CD1c-positive myeloid dendritic cell (primary cell): Measurements from ENCODE around the gene P2RX7.
"Not testable (repeated sequence)": the region's sequence is repeated elsewhere in the genome, so short reads cannot be mapped to it uniquely, and the experiment has no call there.

Experiments
- DNase-seq: peaks from one replicate; pipeline ENCODE4 v3.0.0-alpha.2; 2016; ENCODE audit errors: extremely low spot score

P2RX7 gene

DNA sequence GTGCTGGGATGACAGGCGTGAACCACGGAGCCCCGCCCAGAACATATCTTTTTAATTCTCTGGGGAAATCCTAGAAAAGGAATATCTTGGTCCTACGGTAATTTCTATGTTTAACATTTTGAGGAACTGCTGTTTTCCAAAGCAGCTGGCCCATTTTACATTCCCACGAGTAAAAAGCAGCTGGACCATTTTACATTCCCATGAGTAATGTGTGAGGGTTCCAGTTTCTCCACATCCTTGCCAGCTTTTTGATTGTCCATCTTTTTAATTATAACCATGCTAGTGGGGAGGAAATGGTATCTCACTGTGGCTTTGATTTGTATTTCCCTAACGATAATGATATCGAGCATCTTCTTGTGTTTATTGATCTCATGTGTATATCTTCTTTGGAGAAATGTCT is 72.8 kb downstream of the P2RX7 start:
- DNase-seq, result no peak

DNA sequence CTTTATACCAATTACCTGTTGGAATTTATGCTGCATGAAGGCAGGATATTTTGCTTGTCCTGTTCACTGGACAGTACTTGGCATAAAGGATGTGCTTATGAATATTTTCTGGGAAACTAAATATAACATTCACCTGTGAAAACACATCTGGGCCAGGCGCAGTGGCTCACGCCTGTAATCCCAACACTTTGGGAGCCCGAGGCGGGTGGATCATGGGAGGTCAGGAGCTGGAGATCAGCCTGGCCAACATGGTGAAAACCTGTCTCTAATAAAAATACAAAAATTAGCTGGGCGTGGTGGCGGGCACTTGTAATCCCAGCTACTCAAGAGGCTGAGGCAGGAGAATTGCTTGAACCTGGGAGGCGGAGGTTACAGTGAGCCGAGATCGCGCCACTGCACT is 75.9 kb downstream of the P2RX7 start:
- not testable (repeated sequence) for DNase-seq

DNA sequence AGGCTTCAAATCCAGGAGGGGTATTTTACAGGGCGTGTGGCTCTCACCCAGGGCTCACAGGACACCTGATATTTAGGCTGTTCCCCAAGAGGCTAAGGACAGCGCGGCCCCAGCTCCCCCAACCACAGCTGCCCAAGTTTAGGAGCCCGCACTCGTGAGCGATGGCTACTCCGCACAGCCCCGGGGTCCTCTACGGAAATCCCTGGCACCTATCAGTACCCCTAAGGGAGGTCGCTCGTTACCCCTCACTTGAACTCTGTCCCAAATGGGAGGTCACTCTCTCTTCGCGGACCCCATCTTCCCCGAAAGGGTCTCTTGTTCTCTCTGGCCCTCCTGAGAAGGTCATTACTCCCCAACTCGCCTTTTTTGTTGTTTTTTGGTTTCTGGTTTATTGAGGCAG is 76.5 kb downstream of the P2RX7 start:
- DNase-seq, result no peak

DNA sequence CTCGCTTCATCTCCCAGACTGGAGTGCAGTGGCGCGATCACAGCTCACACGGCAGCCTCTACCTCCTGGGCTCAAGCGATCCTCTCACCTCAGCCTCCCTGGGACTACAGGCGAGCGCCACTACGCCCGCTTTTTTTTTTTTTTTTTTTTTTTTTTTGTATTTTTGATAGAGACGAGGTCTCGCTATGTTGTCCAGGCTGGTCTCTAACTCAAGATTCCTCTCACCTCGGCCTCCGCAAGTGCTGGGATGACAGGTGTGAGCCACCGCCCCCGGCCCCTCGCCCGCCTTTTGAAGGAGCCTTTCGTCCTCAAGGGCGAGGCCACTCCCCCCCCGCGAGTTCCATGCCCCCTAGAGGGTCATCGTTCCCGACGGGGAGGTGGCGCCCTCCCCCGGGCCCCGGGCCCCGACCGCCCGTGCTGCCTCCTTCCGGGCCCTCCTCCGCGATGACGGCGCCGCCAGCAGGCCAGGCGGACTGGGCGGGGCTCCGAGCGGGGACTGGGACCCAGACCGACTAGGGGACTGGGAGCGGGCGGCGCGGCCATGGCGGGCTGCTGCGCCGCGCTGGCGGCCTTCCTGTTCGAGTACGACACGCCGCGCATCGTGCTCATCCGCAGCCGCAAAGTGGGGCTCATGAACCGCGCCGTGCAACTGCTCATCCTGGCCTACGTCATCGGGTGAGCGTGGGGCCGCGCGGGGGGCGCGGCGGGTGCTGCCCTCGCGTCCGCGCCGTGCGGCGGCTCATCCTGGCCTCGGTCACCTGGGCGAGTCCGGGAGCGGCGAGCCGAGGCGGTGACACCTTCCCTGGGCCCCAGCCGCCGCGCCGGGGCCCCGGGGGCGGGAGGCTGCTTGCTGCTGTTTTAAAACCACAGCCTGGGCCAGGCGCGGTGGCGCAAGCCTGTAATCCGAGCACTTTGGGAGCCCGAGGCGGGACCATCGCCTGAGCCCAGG is 77.2 kb downstream of the P2RX7 start, which contains the start of gene P2RX4:
TSS of gene P2RX4 (plus strand) at position 506 of the 949 bp plus-strand sequence. CDS start at position 542, 36 bp downstream.
- peak; percentile 91 for DNase-seq

DNA sequence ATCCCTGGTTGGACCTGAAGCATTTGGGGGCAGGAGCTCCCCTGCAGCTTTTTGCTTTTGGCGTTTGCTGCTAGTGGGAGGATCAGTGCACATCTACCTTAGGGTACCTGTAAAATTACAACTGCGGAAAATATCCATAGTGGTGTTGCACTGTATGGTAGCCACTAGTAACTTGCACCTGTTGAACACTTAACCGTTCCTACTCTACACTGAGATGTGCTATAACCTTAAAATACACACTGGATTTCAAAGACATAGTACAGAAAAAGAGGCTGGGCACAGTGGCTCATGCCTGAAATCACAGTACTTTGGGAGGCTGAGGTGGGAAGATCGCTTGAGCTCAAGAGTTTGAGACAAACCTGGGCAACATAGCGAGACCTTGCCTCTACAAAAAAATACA is 80.2 kb downstream of the P2RX7 start:
- DNase-seq, result no peak

DNA sequence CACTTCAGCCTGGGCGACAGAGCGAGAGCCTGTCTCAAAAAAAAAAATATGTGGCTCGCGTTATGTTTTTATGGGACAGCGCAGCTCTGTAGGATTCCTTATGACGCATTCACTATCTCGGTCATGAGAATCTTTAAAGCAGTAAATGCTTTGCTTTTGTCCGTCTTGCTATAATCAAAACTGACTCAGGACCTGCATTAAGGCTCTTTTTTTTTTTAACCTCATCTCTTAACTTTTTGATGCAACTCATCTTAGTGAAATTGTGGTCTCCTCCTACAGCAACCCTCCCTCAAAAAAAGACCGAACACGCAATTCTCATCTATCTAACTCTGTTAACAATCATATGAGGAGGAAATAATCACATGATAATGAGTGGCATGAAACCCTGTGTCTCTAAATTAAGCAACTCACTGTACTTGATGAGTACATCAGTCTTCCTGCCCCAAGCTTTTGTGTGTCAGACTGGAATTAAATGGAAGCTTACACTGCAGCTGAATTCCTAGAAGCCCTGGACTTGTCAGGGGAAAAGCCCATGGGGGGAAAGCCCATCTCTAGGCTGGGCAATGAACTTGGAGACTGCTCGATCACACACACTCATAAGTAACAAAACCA is 81.6 kb downstream of the P2RX7 start:
- DNase-seq, result peak; percentile 79

DNA sequence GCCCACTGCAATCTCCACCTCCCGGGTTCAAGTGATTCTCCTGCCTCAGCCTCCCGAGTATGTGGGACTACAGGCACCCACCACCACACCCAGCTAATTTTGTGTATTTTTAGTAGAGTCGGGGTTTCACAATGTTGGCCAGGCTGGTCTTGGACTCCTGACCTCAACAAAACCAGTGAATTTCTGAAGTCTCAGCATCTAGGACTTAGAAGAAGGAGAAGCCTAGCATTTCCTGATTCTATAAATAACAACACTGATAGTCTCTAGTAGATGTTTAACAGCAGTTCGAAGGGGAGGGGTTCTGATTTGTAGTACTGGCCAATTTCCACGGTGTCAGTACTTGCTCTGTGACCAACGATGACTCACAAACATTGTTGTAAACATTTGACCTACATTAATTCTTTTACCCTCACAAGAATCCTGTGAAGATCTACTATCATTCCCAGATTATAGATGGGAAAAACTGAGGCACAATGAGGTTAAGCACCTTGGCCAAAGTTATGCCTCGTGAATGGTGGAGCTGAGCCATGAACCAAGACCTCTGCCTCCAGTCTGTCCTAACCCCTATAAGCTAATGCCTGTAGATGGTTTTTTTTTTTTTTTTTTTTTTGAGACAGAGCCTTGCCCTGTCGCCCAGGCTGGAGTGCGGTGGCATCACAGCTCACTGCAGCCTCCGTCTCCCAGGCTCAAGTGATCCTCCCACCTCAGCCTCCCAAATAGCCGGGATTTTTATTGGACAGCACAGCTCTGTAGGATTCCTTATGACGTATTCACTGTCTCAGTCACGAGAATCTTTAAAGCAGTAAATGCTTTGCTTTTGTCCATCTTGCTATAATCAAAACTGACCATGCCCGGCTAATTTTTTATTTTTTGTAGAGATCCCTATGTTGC is 82.4 kb downstream of the P2RX7 start:
- DNase-seq, result peak; percentile 88

DNA sequence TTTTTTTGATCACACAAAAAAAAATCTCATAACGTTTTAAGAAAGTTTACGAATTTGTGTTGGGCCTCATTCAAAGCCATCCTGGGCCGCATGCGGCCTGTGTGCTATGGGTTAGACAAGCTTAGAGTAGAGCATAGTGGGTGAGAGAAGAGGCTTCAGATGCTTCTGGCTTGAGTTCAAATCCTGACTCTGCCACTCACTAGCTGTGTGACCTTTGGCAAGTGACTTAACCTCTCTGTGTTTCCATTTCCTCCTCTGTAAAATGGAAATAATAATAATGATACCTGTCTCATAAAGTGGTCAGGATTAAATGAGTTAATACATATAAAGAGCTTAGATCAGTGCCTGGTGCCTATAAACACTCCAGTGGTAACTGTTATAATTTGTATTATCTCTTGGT is 83.4 kb downstream of the P2RX7 start:
- no peak for DNase-seq

DNA sequence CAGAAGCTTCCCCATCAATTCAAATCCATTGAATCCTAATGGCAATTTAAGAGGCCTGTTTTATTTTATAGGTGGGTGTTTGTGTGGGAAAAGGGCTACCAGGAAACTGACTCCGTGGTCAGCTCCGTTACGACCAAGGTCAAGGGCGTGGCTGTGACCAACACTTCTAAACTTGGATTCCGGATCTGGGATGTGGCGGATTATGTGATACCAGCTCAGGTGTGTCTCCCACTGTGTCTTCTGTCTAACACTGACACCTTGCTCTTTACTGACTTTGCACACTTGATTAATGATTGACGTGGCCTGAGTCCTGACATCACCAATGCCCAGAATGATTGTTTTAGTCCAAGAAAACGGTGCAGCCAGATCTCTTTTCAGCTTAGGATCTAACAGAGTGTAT is 84.4 kb downstream of the P2RX7 start:
- DNase-seq, result no peak

DNA sequence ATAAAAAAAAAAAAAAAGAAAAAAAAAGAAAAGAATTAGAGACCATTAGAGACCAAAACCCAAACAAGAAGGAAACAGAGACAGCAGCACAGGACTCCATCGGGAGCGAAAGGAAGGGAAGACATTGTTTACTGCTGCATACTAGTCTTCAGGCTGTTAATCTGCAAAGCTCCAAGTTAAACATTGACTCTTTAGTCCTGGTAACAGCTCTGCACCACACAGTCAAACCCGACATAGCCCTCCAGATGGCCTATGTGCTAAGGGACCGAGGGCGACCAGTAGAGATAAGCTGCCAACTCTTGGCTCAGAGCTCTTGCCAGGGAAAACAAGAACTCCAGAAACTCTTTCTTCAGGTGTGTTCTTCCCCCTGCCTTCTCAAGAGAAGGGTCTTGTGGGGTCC is 85.1 kb downstream of the P2RX7 start:
- no peak for DNase-seq

DNA sequence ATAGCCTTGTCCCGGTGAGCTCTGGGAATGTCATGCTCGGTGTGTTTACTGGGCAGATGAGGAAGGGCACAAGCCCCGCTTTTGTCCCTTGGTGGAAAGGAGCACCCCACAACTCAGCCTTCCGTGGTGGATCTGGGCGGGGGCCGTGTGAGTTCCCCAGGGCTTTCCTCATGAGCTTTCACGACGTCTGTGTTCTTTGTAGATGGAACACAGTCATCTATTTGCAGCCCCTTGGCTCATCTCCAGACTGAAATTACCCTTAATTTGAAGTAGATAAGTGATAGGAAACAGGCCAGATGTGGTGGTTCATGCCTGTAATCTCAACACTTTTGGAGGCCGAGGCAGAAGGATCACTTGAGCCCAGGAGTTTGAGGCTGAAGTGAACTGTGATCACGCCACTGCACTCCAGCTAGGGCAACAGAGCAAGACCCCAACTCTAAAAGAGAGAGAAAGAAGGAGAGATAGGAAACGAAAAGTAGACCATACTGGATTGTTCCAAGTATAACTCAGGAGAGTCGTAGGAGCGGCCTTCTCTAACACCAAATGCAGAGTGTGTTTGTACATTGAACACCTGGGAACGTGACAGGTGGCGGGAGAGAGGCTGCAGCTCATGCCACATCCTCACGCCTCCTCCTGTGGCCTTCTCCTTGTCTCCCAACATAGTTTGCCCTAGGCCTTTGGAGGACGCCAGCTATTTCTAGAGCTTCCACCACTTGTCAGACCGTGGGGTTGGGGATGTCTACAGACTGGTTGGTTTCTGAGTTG is 86.1 kb downstream of the P2RX7 start:
- no peak for DNase-seq

DNA sequence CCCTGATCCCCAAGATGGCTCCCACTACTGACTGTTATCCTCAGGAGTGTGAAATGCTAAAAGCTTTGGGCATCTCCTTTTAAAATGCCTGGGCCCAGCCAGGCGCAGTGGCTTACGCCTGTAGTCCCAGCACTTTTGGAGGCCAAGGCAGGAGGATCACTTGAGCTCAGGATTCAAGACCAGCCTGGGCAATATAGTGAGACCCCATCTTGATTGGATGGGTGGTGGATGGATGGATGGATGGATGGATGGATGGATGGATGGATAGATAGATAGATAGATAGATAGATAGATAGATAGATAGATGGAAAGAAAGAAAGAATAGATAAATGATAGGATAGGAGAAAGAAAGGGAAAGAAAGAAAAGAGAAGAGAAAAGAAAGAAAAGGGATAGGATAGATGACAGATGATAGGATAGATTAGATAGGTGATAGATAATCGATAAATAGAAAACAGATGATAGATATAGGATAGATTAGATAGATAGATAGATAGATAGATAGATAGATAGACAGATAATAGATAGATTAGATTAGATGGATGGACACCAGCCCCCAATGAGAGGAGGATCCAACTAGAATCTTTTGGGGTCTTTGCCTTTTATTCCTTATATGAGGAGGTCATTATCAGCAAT is 86.8 kb downstream of the P2RX7 start:
- no peak for DNase-seq

DNA sequence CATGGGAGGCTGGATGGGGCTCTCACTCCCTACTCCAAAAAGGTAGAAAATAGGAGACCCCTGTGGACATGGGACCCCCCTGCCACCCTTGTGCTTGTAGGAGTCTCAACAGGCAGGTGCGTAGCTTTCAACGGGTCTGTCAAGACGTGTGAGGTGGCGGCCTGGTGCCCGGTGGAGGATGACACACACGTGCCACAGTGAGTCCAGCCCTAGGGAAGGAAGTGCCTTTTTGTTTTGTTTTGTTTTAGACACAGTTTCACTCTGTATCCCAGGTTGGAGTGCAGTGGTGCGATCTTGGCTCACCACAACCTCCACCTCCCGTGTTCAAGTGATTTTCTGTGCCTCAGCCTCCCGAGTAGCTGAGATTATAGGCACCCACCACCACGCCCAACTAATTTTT is 90.2 kb downstream of the P2RX7 start:
- DNase-seq, result no peak

DNA sequence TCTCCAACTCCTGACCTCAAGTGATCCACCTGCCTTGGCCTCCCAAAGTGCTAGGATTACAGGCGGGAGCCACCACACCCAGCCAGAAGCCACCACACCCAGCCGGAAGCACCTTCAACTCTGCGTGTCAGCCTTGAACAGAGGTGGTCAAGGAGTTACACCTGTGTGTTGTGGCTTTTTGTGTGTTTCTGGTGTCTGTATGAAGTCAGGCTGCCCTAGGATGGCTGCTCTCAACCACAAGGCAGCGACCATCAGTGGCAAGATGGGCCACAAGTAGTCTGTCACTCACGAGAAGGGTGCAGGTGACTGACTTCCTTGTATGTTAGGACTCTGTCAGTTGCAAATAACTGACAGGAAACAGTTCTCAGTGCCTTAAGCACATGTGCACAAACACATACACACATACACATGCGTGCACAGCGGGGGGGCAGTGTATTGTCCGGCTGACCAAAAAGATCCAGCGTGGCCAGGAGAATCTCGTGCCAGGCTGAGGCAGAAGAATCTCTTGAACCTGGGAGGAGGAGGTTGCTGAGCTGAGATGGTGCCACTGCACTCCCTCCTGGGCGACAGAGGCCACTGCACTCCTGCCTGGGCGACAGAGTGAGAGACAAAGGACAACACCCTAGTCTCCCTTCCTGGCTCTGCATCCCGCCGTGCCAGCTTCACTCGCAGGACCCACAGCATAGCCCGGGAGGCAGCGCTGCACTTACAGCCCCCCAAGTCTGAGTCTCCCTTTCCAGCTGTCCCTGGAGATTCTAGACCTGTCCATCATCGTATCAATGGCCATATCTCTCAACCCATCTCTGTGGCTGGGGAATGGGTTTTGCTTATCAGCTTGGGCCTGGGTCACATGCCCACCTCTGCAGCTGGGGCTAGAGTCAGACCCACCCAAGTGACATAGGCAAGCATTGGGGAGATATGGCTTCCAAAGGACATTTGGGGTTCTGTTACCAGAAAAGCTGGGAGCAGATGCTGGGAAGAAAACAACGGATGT is 90.9 kb downstream of the P2RX7 start:
- DNase-seq, result peak; percentile 18

DNA sequence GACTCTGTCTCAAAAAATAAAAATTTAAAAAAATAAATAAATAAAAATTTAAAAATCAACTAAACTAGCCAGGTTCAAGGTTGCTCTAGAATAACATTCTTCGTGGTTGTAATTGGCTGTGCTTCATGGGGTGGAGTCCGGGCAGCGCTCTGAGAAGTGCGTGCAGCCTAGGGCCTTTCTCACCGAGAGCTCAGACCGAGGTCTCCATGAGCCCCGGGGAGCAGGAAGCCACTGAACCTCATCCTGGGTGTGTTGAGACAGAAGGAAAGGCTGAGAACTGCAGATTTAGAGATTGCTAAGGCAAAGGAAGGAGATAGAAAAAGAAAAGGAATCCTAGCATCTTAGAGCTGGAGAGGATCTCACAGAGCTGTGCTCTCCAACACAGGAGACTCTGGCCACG is 91.9 kb downstream of the P2RX7 start:
- no peak for DNase-seq

DNA sequence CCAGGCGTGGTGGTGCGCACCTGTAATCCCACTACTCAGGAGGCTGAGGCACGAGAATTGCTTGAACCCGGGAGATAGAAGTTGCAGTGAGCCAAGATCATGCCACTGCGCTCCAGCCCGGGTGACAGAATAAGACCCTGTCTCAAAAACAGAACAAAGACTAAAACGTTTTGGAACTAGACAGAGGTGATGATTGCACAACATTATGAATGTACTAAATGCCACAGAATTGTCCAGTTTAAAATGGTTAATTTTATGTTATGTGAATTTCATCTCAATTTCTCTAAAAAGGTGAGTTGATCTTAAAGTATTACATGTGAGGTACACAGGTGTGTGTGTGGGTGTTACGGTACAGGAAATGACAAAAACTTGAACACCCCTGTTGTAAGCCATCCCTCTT is 93.7 kb downstream of the P2RX7 start:
- DNase-seq, result no peak

DNA sequence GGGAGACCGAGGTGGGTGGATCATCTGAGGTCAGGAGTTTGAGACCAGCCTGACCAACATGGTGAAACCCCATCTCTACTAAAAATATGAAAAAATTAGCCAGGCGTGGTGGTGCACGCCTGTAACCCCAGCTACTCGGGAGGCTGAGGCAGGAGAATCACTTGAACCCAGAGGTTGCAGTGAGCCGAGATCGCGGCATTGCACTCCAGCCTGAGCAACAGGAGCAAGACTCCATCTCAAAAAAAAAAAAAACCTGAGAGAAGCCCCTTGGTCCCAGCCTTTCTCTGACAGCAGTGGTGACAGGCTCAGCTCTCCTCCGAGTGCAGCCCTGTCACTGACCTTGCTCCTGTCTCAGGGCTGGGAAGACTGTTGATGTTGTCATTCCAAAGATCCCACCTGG is 94.2 kb downstream of the P2RX7 start:
- DNase-seq, result not testable (repeated sequence)

DNA sequence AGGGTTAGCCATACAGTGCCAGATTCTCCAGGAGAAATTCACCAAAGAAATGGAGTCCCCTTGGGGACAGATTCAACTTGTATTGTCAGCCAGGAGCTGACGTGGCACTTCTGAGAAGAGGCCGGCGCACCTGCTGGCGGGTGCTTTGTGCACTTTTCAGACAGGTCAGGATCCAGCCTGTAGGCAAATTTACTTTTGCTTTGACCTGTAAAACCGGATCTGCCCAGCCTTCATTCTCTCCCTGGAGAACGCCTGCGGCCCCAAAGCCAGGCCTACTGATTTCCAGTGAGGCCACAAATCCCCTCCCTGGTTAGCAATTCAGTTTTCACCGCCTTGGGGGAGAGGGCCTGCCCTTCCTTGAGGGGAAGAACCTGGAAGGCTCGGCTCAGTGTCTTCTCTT is 94.6 kb downstream of the P2RX7 start:
- no peak for DNase-seq

DNA sequence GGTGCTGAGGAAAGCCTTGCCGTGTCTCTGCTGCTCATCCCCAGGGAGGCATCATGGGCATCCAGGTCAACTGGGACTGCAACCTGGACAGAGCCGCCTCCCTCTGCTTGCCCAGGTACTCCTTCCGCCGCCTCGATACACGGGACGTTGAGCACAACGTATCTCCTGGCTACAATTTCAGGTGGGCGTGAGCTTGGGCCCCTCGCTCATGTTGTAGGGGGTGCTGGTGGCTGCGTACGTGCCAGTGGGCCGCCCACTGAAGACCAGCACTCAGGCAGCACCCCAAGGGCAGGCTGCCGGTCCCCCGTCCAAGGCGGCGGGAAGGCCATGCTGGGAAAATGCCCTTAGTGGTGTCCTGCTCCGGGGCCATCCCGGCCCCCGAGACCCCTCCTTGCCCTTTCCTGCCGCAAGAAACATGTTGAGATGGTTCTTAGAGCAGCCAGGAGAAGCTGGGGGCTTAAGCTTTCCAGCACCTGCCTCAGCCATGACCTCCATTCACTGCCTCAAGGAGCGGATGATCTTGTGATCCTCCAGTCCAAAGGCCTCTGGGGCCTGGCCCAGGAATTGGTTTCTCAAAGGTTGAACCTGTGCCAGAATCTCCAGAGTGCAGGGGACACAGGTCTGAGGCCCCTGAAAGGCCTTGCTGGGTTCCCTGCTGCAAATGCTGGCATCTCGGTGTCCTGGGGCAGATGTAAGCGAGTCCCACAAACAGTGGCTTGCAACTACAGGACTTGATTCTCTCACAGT is 96.4 kb downstream of the P2RX7 start:
- DNase-seq, result no peak
